ENCODE results near the gene CYP2R1. TPM values are rescaled to one million over a fixed set of nuclear protein-coding genes. Genes with fewer than 3 reads are reported as not detected.

The CYP2R1 gene
- total RNA-seq, 3 donors from 2014 or later, result 7.7 to 25.6 (median 21.0) TPM

- TF ChIP-seq POLR2AphosphoS5 (IDR thresholded peaks at IDR 0.05) (no peak), CTCF (IDR thresholded peaks at IDR 0.05) (no peak), POLR2A (IDR thresholded peaks at IDR 0.05) (no peak)
- H3K27ac ChIP-seq, result no peak overlapping the region
- DNase-seq (ENCODE audit: low spot score in 2 of 2), result no peak
- H3K4me1 ChIP-seq, result no peaks in the 10 kb centered on the region
- H3K27me3 ChIP-seq, result no peaks in the 10 kb centered on the region
- intact Hi-C loops (cut with DNase I; ENCODE audit: low total_unique reads), result no loop called here
- no peak overlapping the region for H3K4me3 ChIP-seq
- no peaks in the 10 kb centered on the region for H3K9me3 ChIP-seq
- no peaks in the 10 kb centered on the region for H3K36me3 ChIP-seq
These were observed 56.2 kb downstream of the CYP2R1 start for GRCh38 chr11:14835496-14836492.

Other genes with a start within 250 kb of the CYP2R1 start
- 100 to 1,000 TPM in 1 of 3 donors, 10 to 100 TPM in 2; 14.1 to 177 (median 17.3) TPM for gene PDE3B, start 248.4 kb downstream of the CYP2R1 start, total RNA-seq
- gene CALCA, start 80.1 kb upstream of the CYP2R1 start, total RNA-seq, result not detected
- not detected for gene CALCB, start 181.4 kb upstream of the CYP2R1 start, total RNA-seq
- gene INSC, start 222.7 kb upstream of the CYP2R1 start, total RNA-seq, result under 1 TPM in 2 of 3 donors, not detected in 1; 0.33 to 0.88 TPM